Measurements from ENCODE around the gene GOLGA8N. TPM values are rescaled to one million over a fixed set of nuclear protein-coding genes. Genes with fewer than 3 reads are reported as not detected.

GOLGA8N gene
- total RNA-seq: 0.71 and 2.3 TPM in 2 replicates

GRCh38 chr15:32593151-32593550, at the start of gene GOLGA8N:
TSS of gene GOLGA8N (plus strand) at chr15:32593456.

GRCh38 chr15:32615051-32615870, 22.0 kb downstream of the GOLGA8N start, which contains the start of gene ARHGAP11A:
TSS of gene ARHGAP11A (plus strand) at chr15:32615504. CDS start at chr15:32616212, 708 bp downstream.

GRCh38 chr15:32641517-32642059, 48.3 kb downstream of the GOLGA8N start, which contains the start of gene SCG5:
TSS of gene SCG5 (plus strand) at chr15:32641710. CDS start at chr15:32643593, 1,883 bp downstream.

Other genes starting within 250 kb of the GOLGA8N start
- gene GOLGA8K, start 190.2 kb upstream of the GOLGA8N start, total RNA-seq: not detected in 2 replicates
- 0.18 TPM in 1 of 2 replicates, not detected in the other for gene GOLGA8O, start 137.8 kb upstream of the GOLGA8N start, total RNA-seq
- gene ARHGAP11A, start 22.0 kb downstream of the GOLGA8N start, total RNA-seq: 18.5 and 29.2 TPM in 2 replicates
- gene SCG5, start 48.3 kb downstream of the GOLGA8N start, total RNA-seq: 10.7 and 15.4 TPM in 2 replicates
- 2.3 and 4.3 TPM in 2 replicates for gene GREM1, start 124.5 kb downstream of the GOLGA8N start, total RNA-seq